Lung (tissue), 12 donors: ENCODE measurements around the gene ADGRF5. TPM values are rescaled to one million over a fixed set of nuclear protein-coding genes. Genes with fewer than 3 reads are reported as not detected.

Experiments used
- ATAC-seq: fragments of 200-7000 bp; cut with Tn5 transposase; one replicate; pipeline ENCODE4 v1.9.1; 2020; ENCODE audit warnings: moderate number of reproducible peaks; ENCODE audit not compliant: insufficient read depth, low FRiP score
- DNase-seq, 3 donors: peaks; one replicate each; pipeline ENCODE4 v3.0.0-alpha.2; 2013 to 2017
- H3K27ac ChIP-seq, 2 donors: one replicate each; pipeline ENCODE4 v1.5.1; 2013; ENCODE audit warnings: mild to moderate bottlenecking in 2 of 2, moderate library complexity in 2 of 2, control low read depth in 1 of 2, inconsistent platforms in 1 of 2, low read depth in 1 of 2, low read length in 1 of 2
- H3K27me3 ChIP-seq, 3 donors: one replicate each; pipeline ENCODE4 v1.5.1; 2013; ENCODE audit warnings: low read length in 2 of 3; ENCODE audit not compliant: control insufficient read depth in 3 of 3, insufficient read depth in 3 of 3
- H3K36me3 ChIP-seq, 4 donors: one replicate each; pipeline ENCODE4 v1.5.1; 2013; ENCODE audit warnings: low read length in 4 of 4, mild to moderate bottlenecking in 1 of 4, moderate library complexity in 1 of 4; ENCODE audit not compliant: control insufficient read depth in 4 of 4, insufficient read depth in 4 of 4
- H3K4me1 ChIP-seq, 5 donors: one replicate each; pipeline ENCODE4 v1.5.1; 2013; ENCODE audit warnings: low read length in 5 of 5, mild to moderate bottlenecking in 2 of 5, moderate library complexity in 1 of 5; ENCODE audit not compliant: control insufficient read depth in 5 of 5, insufficient read depth in 5 of 5
- H3K4me3 ChIP-seq: one replicate; pipeline ENCODE4 v1.5.1; 2013; ENCODE audit warnings: mild to moderate bottlenecking, control low read depth, moderate library complexity
- H3K9ac ChIP-seq, 2 donors: one replicate each; pipeline ENCODE4 v1.5.1; 2013; ENCODE audit warnings: low read length in 2 of 2, control low read depth in 1 of 2; ENCODE audit not compliant: insufficient read depth in 1 of 2
- H3K9me3 ChIP-seq, 4 donors: one replicate each; pipeline ENCODE4 v1.5.1; 2013; ENCODE audit warnings: low read length in 3 of 4, mild to moderate bottlenecking in 1 of 4, moderate library complexity in 1 of 4; ENCODE audit not compliant: control insufficient read depth in 4 of 4, insufficient read depth in 3 of 4
- CTCF ChIP-seq: IDR thresholded peaks from 2 replicates; pipeline ENCODE4 v1.5.1; 2012; ENCODE audit warnings: mild to moderate bottlenecking; ENCODE audit errors: control extremely low read depth, extremely low read depth
- WGBS, 2 donors: extraction: QIAGEN DNeasy Blood & Tissue Kit; methylation state at CpG; one replicate each; pipeline ENCODE4 v1.1.7; 2013; 5-methylcytosine and 5-hydroxymethylcytosine counted together
- polyA plus RNA-seq, 2 donors: library from polyadenylated mRNA; stranded (reverse); fragments of 200-250 nt; gene quantifications; one replicate each; pipeline ENCODE4 v1.2.1, GENCODE V29; 2013
- total RNA-seq, 2 donors: library from RNA; depleted of rRNA in 1 of 2; stranded (reverse); fragments of >200 nt in 1 of 2; gene quantifications; one replicate each; pipeline ENCODE4 v1.2.1, GENCODE V29; 2014 to 2021
- donor health status: control.
- donor health status: control.
- donor health status: Bipolar disorder and iron deficiency.
- donor health status: healthy.
- donor health status: DM: yes; HTN: yes; CAD: no.

ADGRF5 gene
- total and polyA plus RNA-seq, 4 donors = 71.3 to 339 (median 142) TPM

- Histone ChIP-seq H3K4me1 (peaks cover 0 to 8% (median 6%) of the 10 kb centered on the region in 5 donors), H3K9me3 (no peaks in the 10 kb centered on the region), H3K27ac (peak overlapping the region; percentile 50), H3K4me3 (peak overlapping the region; percentile 46), H3K36me3 (no peaks in the 10 kb centered on the region), H3K27me3 (no peaks in the 10 kb centered on the region), H3K9ac (no peak overlapping the region)
- 33 to 78% methylated on average over 4 of the region's 4 CpGs for WGBS, 2 donors
- DNase-seq = peak in 2 of 3 donors; percentile 38 to 62
- TF ChIP-seq CTCF = no peak
- ATAC-seq = peak; percentile 54
Observed at GRCh38 chr6:46954837-46955451, 33.2 kb upstream of the ADGRF5 start.

GRCh38 chr6:46953921-46954320 lies 32.2 kb upstream of the ADGRF5 start:
- H3K4me3 ChIP-seq = peak overlapping the region; percentile 35
- no peak overlapping the region for H3K27ac ChIP-seq

GRCh38 chr6:46949632-46950280 lies 28.0 kb upstream of the ADGRF5 start:
- peaks cover 0 to 18% (median 8%) of the 10 kb centered on the region in 5 donors for H3K4me1 ChIP-seq
- H3K36me3 ChIP-seq = no peaks in the 10 kb centered on the region
- 49 to 78% methylated on average over 8 of the region's 8 CpGs for WGBS, 2 donors
- peak overlapping the region; percentile 66 to 87 for H3K27ac ChIP-seq
- DNase-seq = peak in 2 of 3 donors; percentile 34 to 70
- no peaks in the 10 kb centered on the region for H3K27me3 ChIP-seq
- no peak for TF ChIP-seq CTCF
- H3K9ac ChIP-seq = no peak overlapping the region
- no peaks in the 10 kb centered on the region for H3K9me3 ChIP-seq
- peak; percentile 56 for ATAC-seq
- no peak overlapping the region for H3K4me3 ChIP-seq

More at GRCh38 chr6:46953921-46954320, 32.2 kb upstream of the ADGRF5 start:
- Histone ChIP-seq H3K4me1 (peaks cover 0 to 14% (median 8%) of the 10 kb centered on the region in 5 donors), H3K36me3 (no peaks in the 10 kb centered on the region), H3K9me3 (no peaks in the 10 kb centered on the region), H3K27me3 (no peaks in the 10 kb centered on the region), H3K9ac (no peak overlapping the region)
- no peak for TF ChIP-seq CTCF
- ATAC-seq = no peak
- no peak for DNase-seq
- WGBS, 2 donors = 52 to 66% methylated on average over 4 of the region's 4 CpGs
